SHP77 treated with DMSO at 0.1 percent for 48 hours (cell line): Measurements from ENCODE around the gene BLM.
"Not testable (repeated sequence)": the region's sequence is repeated elsewhere in the genome, so short reads cannot be mapped to it uniquely, and the experiment has no call there.

ENCODE experiments used
- DNase-seq: peaks from one replicate; lab custom pipeline; 2025; lab: John Stamatoyannopoulos, UW

Gene BLM

DNA sequence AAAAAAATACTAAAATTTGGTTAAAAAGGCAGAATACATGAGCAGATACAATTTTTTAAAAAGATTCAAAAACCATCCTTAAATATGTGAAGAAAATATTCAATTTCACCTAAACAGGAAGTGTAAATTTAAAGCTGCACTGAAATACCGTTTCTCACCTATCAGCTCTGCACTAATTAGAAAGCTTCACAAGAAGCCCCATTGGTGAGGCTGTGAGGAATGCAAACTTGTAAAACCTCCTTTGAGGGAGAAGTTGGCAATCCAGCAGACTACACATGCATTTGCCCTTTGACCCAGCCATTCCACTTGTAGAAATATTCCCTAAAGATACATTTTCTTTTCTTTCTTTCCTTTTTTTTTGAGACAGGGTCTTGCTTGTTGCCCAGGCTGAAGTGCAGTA, 18.8 kb downstream of the BLM start:
- DNase-seq, result no peak

DNA sequence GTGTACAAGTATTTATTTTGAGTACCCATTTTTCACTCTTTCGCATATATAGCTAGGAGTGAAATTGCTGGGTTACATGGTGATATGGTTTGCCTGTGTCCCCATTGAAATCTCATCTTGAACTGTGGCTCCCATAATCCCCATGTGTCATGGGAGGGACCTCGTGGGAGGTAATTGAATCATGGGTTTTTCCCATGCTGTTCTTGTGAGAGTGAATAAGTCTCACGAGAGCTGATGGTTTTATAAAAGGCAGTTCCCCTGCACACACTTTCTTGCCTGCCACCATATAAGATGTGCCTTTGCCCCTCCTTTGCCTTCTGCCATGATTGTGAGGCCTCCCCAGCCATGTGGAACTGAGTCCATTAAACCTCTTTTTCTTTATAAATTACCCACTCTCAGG, 23.4 kb downstream of the BLM start:
- DNase-seq, result not testable (repeated sequence)

GRCh38 chr15:90742087-90742486, 24.9 kb downstream of the BLM start:
- no peak for DNase-seq

GRCh38 chr15:90743407-90743806, 26.3 kb downstream of the BLM start:
- DNase-seq, result no peak

DNA sequence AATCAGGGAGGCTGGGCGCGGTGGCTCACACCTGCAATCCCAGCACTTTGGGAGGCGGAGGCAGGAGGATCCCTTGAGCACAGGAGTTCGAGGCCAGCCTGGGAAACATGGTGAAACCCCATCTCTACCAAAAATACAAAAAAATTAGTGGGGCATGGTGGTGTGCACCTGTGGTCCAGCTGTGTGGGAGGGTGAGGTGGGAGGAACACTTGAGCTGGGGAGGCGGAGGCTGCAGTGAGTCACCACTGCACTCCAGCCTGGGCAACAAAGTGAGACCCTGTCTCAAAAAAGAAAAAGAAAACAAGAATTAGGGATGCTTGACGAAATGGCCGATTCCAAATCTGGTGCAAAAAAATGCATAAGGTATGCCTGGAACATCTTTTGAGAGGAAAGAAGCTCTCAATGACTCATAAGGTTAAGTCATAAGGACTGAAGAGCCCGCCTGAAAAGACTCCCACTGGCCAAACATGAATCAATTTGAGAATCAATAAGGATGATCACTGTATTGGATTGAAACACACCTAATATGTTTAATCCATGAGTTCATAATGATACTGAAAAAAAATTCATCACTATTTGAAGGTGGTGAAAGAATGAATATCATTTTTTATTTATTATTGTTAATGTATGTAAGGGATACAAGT, 27.7 kb downstream of the BLM start:
- DNase-seq, result no peak

DNA sequence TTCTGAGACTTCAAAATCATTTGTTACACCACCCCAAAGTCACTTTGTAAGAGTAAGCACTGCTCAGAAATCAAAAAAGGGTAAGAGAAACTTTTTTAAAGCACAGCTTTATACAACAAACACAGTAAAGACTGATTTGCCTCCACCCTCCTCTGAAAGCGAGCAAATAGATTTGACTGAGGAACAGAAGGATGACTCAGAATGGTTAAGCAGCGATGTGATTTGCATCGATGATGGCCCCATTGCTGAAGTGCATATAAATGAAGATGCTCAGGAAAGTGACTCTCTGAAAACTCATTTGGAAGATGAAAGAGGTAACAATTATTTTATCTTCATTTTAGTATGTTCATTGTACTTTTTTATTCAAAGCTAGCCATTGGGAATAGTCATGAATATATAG, 32.6 kb downstream of the BLM start:
- no peak for DNase-seq

- DNase-seq, result no peak
Observed at GRCh38 chr15:90750186-90750585, 33.0 kb downstream of the BLM start.

- no peak for DNase-seq
Observed at GRCh38 chr15:90751300-90751825, 34.2 kb downstream of the BLM start.

DNA sequence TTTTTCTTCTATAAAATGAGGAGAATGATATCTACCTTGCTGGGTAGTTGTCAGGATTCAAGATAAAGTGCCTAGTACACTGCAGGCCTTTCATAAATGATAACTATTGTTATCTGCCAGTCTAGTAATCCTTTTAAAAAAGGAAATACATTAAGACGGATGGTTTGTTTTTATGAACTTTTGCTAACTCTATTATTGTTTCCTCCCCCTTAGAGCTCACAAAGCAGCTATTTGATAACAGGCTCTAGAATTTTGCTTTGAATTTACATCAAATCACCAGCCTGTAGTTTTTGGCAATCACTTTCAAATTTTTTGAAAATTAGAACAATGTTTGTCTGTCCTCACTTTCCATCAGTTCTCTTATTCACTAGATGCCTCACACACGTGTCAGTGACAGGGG, 39.8 kb downstream of the BLM start:
- no peak for DNase-seq

- DNase-seq, result no peak
Observed at GRCh38 chr15:90757461-90757860, 40.3 kb downstream of the BLM start.

DNA sequence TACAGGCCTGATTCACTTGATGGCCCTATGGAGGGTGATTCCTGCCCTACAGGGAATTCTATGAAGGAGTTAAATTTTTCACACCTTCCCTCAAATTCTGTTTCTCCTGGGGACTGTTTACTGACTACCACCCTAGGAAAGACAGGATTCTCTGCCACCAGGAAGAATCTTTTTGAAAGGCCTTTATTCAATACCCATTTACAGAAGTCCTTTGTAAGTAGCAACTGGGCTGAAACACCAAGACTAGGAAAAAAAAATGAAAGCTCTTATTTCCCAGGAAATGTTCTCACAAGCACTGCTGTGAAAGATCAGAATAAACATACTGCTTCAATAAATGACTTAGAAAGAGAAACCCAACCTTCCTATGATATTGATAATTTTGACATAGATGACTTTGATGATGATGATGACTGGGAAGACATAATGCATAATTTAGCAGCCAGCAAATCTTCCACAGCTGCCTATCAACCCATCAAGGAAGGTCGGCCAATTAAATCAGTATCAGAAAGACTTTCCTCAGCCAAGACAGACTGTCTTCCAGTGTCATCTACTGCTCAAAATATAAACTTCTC, 43.6 kb downstream of the BLM start:
- no peak for DNase-seq

GRCh38 chr15:90761629-90762028, 44.5 kb downstream of the BLM start:
- DNase-seq, result no peak

- DNase-seq, result no peak
Observed at GRCh38 chr15:90762109-90762508, 45.0 kb downstream of the BLM start.

DNA sequence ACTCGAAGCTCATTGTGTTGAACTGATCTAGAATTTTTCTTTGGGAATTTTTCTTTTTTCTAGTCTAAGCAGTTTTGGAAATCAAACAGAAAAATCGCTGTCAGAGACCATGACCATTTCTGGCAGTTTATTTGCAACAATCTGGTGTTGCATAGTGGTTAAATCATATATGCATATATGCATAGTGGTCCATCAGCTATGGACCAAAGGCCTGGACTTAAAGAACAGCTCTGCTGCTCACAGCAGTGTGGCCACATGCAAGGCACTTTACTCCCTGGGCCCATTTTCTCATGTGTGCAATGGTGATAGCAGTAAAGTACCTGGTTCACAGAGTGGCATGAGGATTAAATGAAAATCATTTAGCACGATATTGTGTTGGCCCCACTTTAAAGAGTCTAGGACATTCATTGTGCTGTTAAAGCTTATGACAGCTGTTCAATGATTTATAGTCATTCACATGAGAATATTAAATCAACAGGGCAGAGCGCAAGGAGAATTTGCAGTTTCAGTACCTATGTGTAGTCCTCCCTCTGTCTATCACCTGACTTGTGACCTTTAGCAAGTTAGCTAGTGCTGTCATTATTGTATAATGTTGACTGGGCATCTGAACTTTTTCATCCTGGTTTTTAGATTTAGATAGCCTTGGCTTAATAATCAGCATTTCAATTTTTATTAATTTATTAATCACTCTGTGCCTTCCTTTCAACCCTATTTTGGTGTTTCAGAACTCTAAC, 46.4 kb downstream of the BLM start:
- no peak for DNase-seq

- no peak for DNase-seq
Observed at GRCh38 chr15:90765531-90765930, 48.4 kb downstream of the BLM start.

- no peak for DNase-seq
Observed at GRCh38 chr15:90765966-90766365, 48.8 kb downstream of the BLM start.

- DNase-seq, result no peak
Observed at GRCh38 chr15:90769375-90769774, 52.2 kb downstream of the BLM start.

GRCh38 chr15:90773485-90773884, 56.3 kb downstream of the BLM start:
- DNase-seq, result no peak

GRCh38 chr15:90774731-90775514, 57.8 kb downstream of the BLM start:
- no peak for DNase-seq

- no peak for DNase-seq
Observed at GRCh38 chr15:90780916-90781315, 63.8 kb downstream of the BLM start.

DNA sequence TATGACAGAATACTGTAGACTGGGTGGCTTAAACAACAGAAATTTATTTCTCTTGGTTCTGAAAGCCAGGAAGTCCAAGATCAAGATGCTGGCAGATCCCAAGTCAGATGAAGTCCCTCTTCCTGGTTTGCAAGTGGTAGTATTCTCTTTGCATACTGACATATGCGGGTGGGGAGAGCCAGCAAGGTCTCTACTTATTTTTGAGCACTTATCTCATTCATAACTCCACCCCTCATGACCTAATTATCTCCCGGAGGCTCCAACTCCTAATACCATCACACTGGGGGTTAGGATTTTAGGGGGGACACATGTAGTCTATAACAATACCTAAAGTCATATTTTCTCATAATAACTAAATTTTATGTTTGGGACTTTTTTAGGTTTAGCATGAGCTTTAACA, 65.3 kb downstream of the BLM start:
- DNase-seq, result no peak

DNA sequence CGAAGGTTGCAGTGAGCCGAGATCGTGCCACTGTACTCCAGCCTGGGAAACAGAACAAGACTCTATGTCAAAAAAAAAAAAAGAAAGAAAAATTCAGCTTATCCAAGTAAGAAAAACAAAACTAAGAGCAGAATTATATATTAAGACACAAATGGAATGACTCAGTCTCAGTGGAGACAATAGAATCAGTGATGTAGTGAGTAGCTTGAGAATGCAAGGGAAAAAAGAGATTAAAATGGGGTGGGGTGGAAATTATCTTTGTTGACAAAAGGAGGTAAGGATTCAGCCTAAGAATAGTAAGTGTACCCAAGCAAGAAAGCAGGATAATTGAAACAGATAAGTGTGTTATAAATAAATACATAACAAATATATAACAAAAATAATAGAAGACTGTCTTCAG, 70.7 kb downstream of the BLM start:
- DNase-seq, result no peak

DNA sequence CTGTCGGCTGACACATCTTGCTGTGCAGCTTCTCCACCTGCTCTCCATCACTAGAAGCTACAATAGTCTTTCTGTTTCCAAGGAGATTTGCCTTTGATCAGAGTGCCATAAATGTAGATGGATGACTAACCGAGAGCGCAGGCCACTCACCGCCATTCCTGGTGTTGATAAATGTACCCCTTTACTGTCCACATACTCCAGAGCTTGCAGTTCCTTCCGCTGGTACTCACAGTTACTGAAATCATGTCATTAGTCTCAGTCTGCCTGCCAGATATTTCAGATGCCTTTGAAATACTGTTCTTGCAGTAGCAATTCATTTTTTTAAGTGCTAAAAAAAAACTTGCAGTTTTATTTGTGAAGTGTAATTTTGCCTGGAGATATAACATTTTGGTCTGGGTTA, 72.3 kb downstream of the BLM start:
- no peak for DNase-seq
